SJSA1 (cell line): ENCODE results near the gene MPZL1. TPM values are rescaled to one million over a fixed set of nuclear protein-coding genes. Genes with fewer than 3 reads are reported as not detected.
"Not testable (repeated sequence)": the region's sequence is repeated elsewhere in the genome, so short reads cannot be mapped to it uniquely, and the experiment has no call there.

Experiments
- DNase-seq, 2 experiments: peaks; one replicate each; pipeline ENCODE4 v3.0.0-alpha.2; 2015 to 2020; ENCODE audit warnings: low spot score in 2 of 2, low read depth in 1 of 2
- H3K27ac ChIP-seq: fragments of 250-450 bp; sonication (Bioruptor Pico); 2 replicates; pipeline ENCODE4 v1.5.1; 2020; ENCODE audit warnings: mild to moderate bottlenecking, moderate library complexity
- H3K27me3 ChIP-seq: fragments of 250-450 bp; sonication (Bioruptor Pico); replicated peaks from 2 replicates; pipeline ENCODE4 v1.5.1; 2020; ENCODE audit warnings: mild to moderate bottlenecking, moderate library complexity
- H3K36me3 ChIP-seq: fragments of 250-450 bp; sonication (Bioruptor Pico); 2 replicates; pipeline ENCODE4 v1.5.1; 2020; ENCODE audit warnings: mild to moderate bottlenecking
- H3K4me1 ChIP-seq: fragments of 250-450 bp; sonication (Bioruptor Pico); replicated peaks from 2 replicates; pipeline ENCODE4 v1.6.1; 2021; ENCODE audit warnings: mild to moderate bottlenecking
- H3K4me3 ChIP-seq: fragments of 250-450 bp; sonication (Bioruptor Pico); 2 replicates; pipeline ENCODE4 v1.5.1; 2020; ENCODE audit warnings: mild to moderate bottlenecking
- H3K9me3 ChIP-seq: fragments of 250-450 bp; sonication (Bioruptor Pico); replicated peaks from 2 replicates; pipeline ENCODE4 v1.5.1; 2020; ENCODE audit warnings: mild to moderate bottlenecking
- total RNA-seq: library from RNA; depleted of rRNA; stranded (reverse); fragments of >200 nt; shearing (Covaris generic); gene quantifications from 2 replicates; pipeline ENCODE4 v1.2.3, GENCODE V29; 2014

The MPZL1 gene
- total RNA-seq, 1 experiment from 2014 or later = 78.5 TPM

GRCh38 chr1:167819849-167820683 lies 98.3 kb downstream of the MPZL1 start:
- Histone ChIP-seq H3K27ac (peak overlapping the region; percentile 64), H3K27me3 (no peaks in the 10 kb centered on the region), H3K4me1 (peaks cover 45% of the 10 kb centered on the region), H3K4me3 (no peak overlapping the region), H3K36me3 (no peaks in the 10 kb centered on the region), H3K9me3 (no peaks in the 10 kb centered on the region; the same call in 1 of the 2 replicates)
- peak; percentile 88 to 93 for DNase-seq

GRCh38 chr1:167820684-167821355 lies 99.0 kb downstream of the MPZL1 start:
- Histone ChIP-seq H3K4me3 (no peak overlapping the region), H3K36me3 (no peaks in the 10 kb centered on the region), H3K9me3 (no peaks in the 10 kb centered on the region; the same call in 1 of the 2 replicates), H3K4me1 (peaks cover 45% of the 10 kb centered on the region), H3K27ac (peak overlapping the region; percentile 64), H3K27me3 (no peaks in the 10 kb centered on the region)
- DNase-seq = no peak

- H3K4me1 ChIP-seq = peaks cover 41% of the 10 kb centered on the region
- H3K27me3 ChIP-seq = no peaks in the 10 kb centered on the region
- no peak overlapping the region for H3K4me3 ChIP-seq
- no peaks in the 10 kb centered on the region for H3K36me3 ChIP-seq
- no peaks in the 10 kb centered on the region for H3K9me3 ChIP-seq
- no peak for DNase-seq
- peak overlapping the region; percentile 48; the same call in 1 of the 2 replicates for H3K27ac ChIP-seq
These were observed 99.5 kb downstream of the MPZL1 start for GRCh38 chr1:167821356-167821685.

DNA sequence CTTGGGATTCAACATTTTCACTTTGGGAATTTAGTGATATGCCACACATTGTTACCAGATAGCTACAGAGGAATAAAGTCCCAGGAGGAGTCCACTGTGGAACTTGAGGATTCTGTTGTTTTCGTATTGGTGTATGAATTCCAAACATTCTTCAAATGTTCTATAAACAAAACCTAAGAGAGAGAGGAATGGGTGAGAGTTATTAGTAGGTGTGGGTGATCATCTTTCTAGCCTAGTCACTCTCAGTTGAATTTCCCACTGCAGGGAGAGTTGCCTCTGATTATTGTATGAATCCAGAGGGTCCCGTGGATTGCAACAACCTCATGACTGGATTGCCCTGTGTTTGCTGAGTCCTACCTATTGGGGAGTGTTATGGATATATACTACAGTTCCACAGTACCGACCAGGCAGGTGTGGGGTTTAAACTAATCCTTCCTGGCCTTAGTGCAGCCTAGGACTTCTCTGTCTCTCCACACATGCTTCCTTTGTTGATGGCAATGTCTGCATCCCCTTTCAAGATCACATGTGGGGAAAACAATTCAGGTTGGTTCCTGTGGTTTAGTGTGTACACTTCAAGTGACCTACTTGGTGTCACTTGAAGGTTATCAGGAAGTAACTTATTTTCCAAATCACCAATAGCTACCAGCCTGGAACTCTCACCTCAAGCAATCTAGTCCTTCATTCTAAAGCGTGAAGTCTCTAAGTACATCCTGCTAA lies 100.3 kb downstream of the MPZL1 start:
- no peaks in the 10 kb centered on the region for H3K36me3 ChIP-seq
- peaks cover 33% of the 10 kb centered on the region for H3K4me1 ChIP-seq
- peak overlapping the region; percentile 48 for H3K27ac ChIP-seq
- no peaks in the 10 kb centered on the region for H3K27me3 ChIP-seq
- H3K9me3 ChIP-seq = no peaks in the 10 kb centered on the region
- DNase-seq = peak in 1 of 2 experiments; percentile 48
- H3K4me3 ChIP-seq = no peak overlapping the region

DNA sequence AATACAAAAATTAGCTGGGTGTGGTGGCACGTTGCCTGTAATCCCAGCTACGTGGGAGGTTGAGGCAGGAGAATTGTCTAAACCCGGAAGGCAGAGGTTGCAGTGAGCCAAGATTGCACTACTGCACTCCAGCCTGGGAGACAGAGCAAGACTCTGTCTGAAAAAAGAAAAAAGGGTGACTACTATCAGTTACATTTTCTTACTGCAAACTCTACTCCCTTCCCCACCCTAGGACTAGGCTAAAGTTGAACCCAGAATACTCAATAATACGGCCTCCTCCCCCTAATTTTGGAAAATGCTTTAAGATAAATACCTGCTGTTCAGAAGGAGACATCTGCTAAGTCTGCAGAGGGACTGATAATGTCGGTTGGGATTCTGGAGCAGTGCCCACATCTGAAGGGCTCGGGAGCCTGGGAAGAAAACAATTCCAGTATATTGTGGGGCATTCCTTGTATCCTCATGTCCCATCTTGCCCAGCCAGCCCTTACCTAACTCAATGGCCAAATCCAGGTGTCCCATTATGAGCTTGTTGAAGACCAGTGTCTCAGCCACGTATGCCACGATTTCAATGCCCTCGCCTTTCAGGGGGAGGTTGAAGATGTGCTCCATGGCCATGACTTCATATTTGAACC lies 102.5 kb downstream of the MPZL1 start:
- Histone ChIP-seq H3K27ac (no peak overlapping the region), H3K27me3 (no peaks in the 10 kb centered on the region), H3K9me3 (no peaks in the 10 kb centered on the region), H3K4me1 (peaks cover 32% of the 10 kb centered on the region), H3K36me3 (no peaks in the 10 kb centered on the region), H3K4me3 (no peak overlapping the region)
- DNase-seq = no peak

- no peaks in the 10 kb centered on the region for H3K27me3 ChIP-seq
- no peak for DNase-seq
These were observed 103.8 kb downstream of the MPZL1 start for GRCh38 chr1:167825419-167826079.

DNA sequence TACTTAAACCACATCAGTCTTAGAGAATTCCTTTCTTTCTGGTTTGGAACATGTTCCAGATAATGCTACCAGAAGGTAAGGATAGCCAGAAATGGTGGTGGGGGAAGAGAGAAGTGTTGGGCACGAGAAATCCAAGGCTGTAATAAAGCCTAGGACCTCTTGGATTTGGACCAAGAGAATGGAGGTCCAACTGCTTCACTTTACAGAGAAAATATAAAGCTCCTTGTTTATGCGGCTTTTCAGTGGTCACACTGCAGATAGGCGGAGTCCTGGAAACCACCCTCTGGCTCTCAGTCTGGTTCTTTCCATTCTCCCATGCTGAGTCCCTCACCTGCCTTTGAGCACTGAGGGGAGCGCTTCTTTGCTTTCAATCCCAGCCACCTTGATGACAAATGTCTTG lies 104.3 kb downstream of the MPZL1 start:
- H3K27me3 ChIP-seq = no peaks in the 10 kb centered on the region
- no peak for DNase-seq
- H3K9me3 ChIP-seq = no peaks in the 10 kb centered on the region
- H3K4me3 ChIP-seq = no peak overlapping the region
- no peak overlapping the region for H3K27ac ChIP-seq
- H3K36me3 ChIP-seq = no peaks in the 10 kb centered on the region
- peaks cover 17% of the 10 kb centered on the region for H3K4me1 ChIP-seq

More at GRCh38 chr1:167825419-167826079, 103.8 kb downstream of the MPZL1 start:
- no peak overlapping the region for H3K4me3 ChIP-seq
- H3K9me3 ChIP-seq = no peaks in the 10 kb centered on the region
- no peaks in the 10 kb centered on the region for H3K36me3 ChIP-seq
- H3K4me1 ChIP-seq = peaks cover 23% of the 10 kb centered on the region
- H3K27ac ChIP-seq = no peak overlapping the region

DNA sequence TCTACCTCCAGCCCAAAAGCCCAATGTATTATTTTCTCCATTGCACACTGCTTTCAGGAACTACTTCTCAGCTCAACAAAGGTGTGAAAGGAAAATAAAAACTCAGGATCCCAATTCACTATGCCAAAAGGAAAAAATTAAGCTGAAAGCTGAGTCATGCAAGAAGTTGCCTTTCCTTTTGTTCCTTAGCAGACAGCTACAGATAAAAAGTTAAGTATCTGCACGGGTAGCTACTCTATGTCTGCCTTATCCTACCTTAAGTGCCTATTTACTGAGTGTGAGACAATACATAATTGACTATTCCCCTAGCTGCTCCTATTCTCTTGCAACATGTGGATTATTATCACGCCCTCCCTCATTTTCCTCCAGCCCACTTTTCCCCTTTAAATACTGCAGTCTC lies 108.1 kb downstream of the MPZL1 start:
- H3K27me3 ChIP-seq = no peaks in the 10 kb centered on the region
- H3K9me3 ChIP-seq = no peaks in the 10 kb centered on the region
- no peaks in the 10 kb centered on the region for H3K36me3 ChIP-seq
- no peak overlapping the region for H3K27ac ChIP-seq
- no peak overlapping the region for H3K4me3 ChIP-seq
- no peak for DNase-seq
- H3K4me1 ChIP-seq = no peaks in the 10 kb centered on the region

DNA sequence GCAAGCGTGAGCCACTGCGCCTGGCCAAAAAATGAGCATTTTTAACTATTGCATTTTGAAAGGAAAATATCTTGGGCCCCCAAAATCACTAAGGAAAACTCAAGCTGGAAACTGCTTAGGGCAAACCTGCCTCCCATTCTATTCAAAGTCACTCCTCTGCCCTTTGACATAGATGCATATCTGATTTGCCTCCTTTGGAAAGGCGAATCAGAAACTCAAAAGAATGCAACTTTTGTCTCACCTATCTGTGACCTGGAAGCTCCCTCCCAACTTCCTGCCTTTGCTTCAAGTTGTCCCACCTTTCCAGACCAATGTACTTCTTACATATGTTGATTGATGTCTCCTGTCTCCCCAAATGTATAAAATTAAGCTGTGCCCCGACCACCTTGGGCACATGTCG lies 108.9 kb downstream of the MPZL1 start:
- H3K4me1 ChIP-seq = not testable (repeated sequence)

DNA sequence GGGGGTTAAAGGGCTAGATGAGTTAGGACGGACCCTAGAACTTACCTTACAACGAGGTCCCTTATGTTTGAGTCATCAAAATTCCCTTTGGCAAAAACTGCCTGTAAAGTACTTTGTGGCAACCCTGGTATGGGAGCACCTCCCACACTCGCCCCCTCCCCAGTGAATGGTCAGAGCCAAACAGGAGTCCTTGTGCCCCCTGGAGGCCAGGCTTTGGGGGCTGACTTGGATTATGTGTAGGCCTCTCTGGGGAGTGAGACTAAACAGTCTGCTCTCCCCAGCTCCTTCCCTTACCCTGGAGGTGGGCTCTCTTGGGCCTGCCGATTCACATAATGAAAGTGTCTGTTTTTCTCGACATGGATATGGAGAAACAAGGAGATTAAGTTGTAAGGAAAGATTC lies 110.9 kb downstream of the MPZL1 start:
- Histone ChIP-seq H3K27ac (no peak overlapping the region), H3K4me1 (no peaks in the 10 kb centered on the region), H3K36me3 (no peaks in the 10 kb centered on the region), H3K27me3 (no peaks in the 10 kb centered on the region), H3K9me3 (no peaks in the 10 kb centered on the region), H3K4me3 (no peak overlapping the region)
- no peak for DNase-seq

More for the DNA sequence above, 108.9 kb downstream of the MPZL1 start:
- DNase-seq, H3K27me3 ChIP-seq, H3K27ac ChIP-seq, H3K9me3 ChIP-seq, H3K36me3 ChIP-seq, H3K4me3 ChIP-seq: not testable (repeated sequence)

DNA sequence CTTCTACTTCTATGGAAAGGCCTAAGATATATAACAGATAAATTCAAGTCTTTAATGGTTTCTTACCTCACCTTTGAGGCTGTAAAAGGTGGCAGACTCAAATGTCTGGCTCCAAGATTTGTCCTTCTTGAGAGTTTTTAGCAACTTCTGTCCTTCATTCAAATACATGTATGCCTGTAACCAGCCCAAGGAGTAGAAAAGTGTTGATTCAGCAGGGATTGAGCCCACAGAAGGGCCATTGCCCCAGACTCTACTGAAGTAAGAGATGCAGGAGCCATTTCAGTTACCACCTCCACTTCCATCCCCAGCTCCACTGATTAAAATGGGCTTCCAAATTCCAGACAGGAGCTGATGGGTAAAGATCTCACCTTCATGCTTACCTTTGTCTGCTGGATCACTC lies 112.1 kb downstream of the MPZL1 start:
- no peaks in the 10 kb centered on the region for H3K27me3 ChIP-seq
- DNase-seq = no peak
- H3K4me1 ChIP-seq = no peaks in the 10 kb centered on the region
- no peaks in the 10 kb centered on the region for H3K36me3 ChIP-seq
- H3K27ac ChIP-seq = no peak overlapping the region
- no peaks in the 10 kb centered on the region for H3K9me3 ChIP-seq
- no peak overlapping the region for H3K4me3 ChIP-seq

GRCh38 chr1:167836197-167836596 lies 114.4 kb downstream of the MPZL1 start:
- Histone ChIP-seq H3K4me1 (no peaks in the 10 kb centered on the region), H3K9me3 (no peaks in the 10 kb centered on the region), H3K27me3 (no peaks in the 10 kb centered on the region), H3K36me3 (no peaks in the 10 kb centered on the region), H3K27ac (no peak overlapping the region), H3K4me3 (no peak overlapping the region)
- no peak for DNase-seq

- DNase-seq = no peak
- H3K4me3 ChIP-seq = no peak overlapping the region
- H3K4me1 ChIP-seq = no peaks in the 10 kb centered on the region
- H3K27ac ChIP-seq = no peak overlapping the region
- no peaks in the 10 kb centered on the region for H3K27me3 ChIP-seq
- H3K9me3 ChIP-seq = no peaks in the 10 kb centered on the region
- H3K36me3 ChIP-seq = no peaks in the 10 kb centered on the region
These were observed 115.5 kb downstream of the MPZL1 start for GRCh38 chr1:167837326-167837725.
